ENCODE results near the gene GNG3.

GNG3 gene

DNA sequence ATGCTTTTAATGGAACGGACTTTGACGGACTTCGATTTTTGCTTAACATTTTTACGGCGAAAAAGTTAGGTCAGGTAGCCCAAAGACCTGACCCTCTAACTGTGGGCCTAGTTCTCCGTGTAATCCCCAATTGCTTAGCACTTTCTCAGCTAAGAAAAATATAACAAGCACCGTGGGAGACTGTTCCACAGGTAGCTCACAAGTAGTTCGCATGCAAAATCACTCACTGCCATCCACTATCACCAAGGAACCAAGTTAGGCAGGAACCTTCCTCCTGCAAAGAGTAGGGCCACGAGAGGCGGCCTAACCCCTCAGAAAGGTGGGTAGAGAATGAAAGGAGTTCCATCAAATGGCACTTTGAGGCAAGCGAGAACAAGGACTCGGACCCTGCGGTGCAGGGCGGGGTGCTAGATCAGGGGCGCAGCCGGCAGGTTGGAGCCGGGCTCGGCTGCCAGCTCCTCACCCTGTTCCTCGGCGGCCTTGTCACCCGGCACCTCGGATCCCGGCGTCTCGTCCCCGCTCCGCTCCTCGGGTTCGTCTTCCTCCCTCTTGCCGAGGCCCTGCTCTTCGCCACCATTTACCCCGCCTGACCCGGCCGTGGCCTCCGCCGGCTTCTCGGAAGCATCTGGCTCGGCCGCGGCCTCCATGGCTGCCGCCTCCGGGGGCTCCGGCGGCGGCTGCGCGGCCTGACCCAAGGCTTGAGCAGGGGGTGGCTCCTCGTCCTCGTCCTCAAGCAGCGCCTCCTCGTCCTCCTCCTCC lies 18.9 kb downstream of the GNG3 start:
- no peak for TF ChIP-seq GATA3 (IDR thresholded peaks at IDR 0.05; ENCODE audit: low read depth, low read length)
- no peak for TF ChIP-seq GATA2 (IDR thresholded peaks at IDR 0.05; ENCODE audit: low read depth, low read length)

DNA sequence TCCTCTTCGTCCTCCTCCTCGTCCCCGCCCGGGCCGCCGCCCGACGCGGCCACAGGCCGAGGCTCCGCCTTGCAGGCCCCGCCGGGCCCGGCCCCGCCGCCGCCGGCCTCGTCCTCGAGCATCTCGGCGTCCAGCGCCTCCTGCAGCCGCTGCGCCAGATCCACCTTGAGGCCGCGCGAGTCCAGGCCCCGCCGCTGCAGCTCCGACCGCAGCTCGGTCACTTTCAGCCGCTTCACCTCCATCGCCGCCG lies 19.4 kb downstream of the GNG3 start:
- TF ChIP-seq GATA3 (IDR thresholded peaks at IDR 0.05; ENCODE audit: low read depth, low read length) (no peak), GATA2 (IDR thresholded peaks at IDR 0.05; ENCODE audit: low read depth, low read length) (no peak)

DNA sequence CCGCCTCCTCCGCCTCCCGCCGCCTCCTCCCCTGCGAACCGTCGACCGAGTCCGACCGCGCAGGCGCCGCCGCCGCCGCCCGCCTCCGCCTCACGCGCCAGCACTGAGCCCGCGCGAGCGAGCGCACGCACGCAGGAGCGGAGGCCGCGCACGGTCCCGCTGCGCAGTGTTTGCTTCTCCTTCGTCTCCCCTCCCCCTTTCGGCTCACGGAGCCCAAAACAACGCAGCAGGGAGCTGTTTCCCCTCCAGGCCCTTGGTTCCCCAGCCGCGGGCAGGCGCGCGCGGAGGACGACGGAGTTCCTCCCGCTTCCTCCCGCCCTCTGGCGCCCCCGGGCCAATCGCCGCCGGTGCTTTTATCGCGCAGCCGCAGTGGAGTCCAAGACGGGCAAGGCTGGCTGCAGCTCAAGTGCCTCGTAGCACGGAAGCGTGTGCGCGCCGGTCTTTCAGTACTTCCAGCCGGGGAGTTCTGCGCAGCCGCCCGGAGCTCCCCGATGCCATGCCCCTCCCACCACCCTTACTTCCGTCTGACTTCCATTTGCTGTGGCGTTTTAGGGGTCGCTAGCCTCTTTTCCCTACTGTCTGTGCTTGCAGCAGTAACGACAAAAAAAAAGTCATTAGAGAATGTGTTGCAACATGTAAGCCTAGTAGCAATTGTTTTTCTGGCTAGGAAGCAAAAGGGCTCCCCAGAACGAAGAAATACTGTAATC lies 19.8 kb downstream of the GNG3 start, which contains the start of gene HNRNPUL2:
Gene HNRNPUL2, minus strand, starts transcription at position 293 of the 707 bp plus-strand sequence. CDS start 301 bp downstream, outside the sequence.
- TF ChIP-seq GATA2 (IDR thresholded peaks at IDR 0.05; ENCODE audit: low read depth, low read length): no peak

DNA sequence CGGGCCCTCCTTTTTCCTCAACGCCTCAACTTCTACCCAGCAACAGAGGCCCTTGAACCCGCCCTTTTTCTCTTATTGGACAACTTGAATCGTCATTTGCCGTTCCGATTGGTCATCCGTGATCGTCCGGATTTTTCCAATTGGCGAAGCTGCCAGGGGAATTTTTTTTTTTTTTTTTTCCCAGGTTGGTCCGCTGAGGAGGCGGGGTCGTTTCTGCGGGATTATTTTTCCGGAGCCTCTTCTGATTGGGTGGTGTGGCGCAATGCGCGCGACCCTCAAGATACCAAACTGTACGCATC lies 20.3 kb downstream of the GNG3 start:
- TF ChIP-seq GATA2 (IDR thresholded peaks at IDR 0.05; ENCODE audit: low read depth, low read length) (no peak), GATA3 (IDR thresholded peaks at IDR 0.05; ENCODE audit: low read depth, low read length) (no peak)

DNA sequence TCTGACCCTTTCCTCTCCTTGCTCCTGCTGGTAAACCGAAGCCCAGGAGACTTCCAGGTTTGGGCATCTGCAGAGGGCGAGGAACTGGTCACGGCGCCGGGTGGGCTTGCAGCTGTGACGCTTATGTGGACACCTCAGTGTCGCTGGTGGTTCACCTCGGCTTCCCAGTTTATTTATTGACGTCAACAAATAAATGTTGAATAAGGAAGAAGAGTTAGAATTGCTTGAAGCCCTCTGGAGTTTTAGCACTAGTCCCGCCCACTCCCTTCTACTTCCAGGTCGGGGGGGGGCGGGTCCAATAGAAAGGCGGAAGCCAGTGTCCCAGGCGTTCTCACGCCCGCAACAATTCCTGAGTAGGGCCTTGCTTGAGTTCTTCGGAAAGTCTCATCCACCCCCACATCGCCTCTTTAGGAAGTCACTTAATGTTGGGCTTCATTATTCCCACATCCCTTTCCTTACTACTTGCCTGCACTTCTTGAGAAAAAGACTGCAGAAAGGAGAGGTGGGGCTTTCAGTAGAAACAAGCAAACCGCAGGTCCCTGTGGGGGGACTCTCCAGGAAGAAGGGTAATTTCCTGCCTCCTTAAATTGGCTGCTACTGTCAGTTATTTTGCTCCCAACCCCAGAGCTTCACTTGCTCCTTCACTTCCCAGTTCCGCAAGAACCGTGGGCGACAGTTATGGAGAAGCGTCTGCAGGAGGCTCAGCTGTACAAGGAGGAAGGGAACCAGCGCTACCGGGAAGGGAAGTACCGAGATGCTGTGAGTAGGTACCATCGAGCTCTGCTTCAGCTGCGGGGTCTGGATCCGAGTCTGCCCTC lies 20.9 kb downstream of the GNG3 start, which contains the start of gene TTC9C:
Gene TTC9C, plus strand, starts transcription at position 316 of the 818 bp plus-strand sequence. Its CDS starts 363 bp downstream, at position 679.
- no peak for TF ChIP-seq GATA3 (IDR thresholded peaks at IDR 0.05; ENCODE audit: low read depth, low read length)
- TF ChIP-seq GATA2 (IDR thresholded peaks at IDR 0.05; ENCODE audit: low read depth, low read length): no peak

DNA sequence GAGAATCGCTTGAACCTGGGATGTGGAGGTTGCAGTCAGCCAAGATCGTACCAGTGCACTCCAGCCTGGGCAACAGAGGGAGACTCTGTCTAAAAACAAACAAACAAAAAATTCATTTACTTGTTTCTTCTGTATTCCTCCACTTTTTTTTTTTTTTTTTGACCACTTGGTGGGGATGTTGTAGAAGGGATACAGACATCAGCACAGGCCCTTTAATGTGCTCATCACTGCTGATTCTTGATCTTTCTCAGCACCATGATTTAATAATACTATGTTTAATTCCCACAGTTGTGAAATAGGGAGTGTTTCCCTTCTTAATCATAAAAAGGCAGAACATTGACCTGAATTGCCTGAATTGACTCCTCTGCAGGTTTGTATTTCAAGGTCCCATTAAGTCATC lies 25.4 kb downstream of the GNG3 start:
- no peak for TF ChIP-seq GATA3 (IDR thresholded peaks at IDR 0.05; ENCODE audit: low read depth, low read length)
- no peak for TF ChIP-seq GATA2 (IDR thresholded peaks at IDR 0.05; ENCODE audit: low read depth, low read length)

DNA sequence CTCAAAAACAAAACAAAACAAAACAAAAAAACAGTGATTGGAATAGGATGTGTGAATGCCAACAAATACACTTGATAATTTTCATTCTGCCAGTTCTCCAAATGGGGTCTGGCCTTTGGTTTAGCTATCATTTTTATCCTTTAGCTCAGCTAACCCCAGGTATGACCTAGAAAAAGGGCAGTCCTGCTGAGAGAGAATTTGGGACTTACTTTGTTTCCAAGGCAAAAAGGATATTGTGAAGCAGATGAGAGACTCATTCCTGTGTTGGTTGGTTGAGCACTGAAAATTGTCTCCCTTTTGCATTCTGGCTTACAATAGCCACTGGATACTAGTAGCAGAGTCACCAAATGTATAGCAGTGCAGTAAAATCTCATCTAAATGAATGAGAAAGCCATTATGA lies 29.7 kb downstream of the GNG3 start:
- TF ChIP-seq GATA3 (IDR thresholded peaks at IDR 0.05; ENCODE audit: low read depth, low read length) (no peak), GATA2 (IDR thresholded peaks at IDR 0.05; ENCODE audit: low read depth, low read length) (no peak)

DNA sequence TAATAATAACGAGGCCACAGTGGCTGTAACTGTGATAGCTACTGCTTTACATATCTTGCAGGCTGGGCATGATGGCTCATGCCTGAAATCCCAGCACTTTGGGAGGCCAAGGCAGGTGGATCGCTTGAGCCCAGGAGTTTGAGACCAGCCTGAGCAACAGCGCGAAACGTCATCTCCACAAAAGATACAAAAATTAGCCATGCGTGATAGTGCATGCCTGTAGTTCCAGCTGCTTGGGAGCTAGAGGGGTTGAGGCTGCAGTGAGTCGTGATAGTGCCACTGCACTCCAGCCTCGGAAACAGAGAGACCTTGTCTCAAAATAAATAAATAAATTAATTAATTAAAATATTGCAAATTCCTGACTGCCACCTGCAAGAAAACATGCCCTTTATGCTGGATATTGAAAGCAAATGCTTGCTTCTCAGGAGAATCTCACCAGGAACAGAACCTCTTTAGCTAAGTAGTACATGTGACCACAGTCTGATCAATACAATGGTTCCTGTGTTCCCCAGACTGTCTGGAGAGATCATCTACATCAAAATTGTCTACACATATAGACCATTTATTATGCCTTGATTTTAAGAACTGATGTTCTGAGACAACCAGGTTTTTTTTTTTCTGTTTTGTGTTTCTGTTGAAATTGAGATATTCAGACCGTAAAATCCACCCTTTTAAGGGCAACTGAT lies 40.1 kb downstream of the GNG3 start:
- TF ChIP-seq GATA3 (IDR thresholded peaks at IDR 0.05; ENCODE audit: low read depth, low read length): no peak
- TF ChIP-seq GATA2 (IDR thresholded peaks at IDR 0.05; ENCODE audit: low read depth, low read length): no peak

DNA sequence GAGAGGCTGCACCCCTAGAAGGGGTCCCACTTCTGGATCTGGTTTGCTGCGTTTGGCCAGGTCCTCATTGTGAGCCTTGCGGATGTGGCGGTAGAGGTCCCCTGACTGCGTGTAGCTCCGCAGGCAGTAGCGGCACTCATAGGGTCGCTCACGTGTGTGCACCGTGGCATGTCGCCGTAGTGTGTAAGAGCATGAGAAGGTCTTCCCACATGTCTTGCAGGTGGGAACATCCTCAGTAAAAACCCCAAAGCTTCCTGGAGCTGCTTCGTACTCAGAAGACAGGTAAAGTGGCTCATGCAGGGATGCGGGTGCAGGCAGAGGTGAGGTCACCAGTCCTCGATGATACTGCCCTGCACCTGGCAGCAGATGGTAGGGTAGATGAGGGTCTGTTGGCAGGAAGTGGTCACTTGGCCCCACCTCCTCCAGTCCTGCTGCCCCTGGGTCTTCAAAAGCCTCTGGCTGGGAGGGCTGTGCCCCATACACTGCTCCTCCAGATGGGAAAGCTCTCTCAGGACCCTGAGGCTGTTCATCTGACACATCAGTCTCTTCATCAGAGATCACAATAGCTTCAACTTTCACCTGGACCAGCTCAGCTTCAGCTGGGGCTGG lies 44.8 kb downstream of the GNG3 start:
- TF ChIP-seq GATA3 (IDR thresholded peaks at IDR 0.05; ENCODE audit: low read depth, low read length): no peak
- TF ChIP-seq GATA2 (IDR thresholded peaks at IDR 0.05; ENCODE audit: low read depth, low read length): no peak

DNA sequence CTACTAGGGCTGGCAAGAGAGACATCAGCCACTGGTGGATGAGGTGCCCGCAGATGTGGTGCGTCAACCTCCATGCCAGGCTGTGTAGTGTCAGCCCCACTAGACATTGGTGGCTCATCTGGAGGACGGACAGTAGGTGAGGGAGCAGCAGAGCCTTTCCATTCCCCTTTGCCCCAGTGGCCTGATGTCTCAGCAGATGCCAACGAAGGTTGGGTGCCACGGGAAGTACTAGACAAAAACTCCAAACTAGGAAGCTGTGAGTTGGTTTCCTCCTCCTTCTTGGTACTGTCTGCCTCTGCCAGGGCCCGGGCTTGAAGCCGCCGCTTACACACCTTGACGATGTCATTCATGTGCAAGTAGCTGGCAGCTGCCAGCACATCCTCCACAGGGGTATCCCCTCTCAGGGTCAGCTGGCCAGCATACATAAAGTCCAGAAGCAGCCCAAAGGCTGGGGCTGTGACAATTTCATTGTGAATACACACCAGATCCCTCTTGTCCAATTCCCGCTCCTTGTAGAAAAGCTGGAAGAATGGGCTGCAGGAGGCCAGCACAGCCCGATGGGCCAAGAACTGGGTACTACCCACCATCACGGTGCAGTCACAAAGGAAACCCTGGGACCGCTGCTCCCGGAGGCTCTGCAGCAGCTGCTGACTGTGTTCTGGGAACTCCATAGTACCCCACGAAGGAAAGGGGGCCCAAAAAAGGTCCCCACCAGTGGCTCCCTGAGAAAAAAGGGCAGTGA lies 45.7 kb downstream of the GNG3 start:
- TF ChIP-seq GATA2 (IDR thresholded peaks at IDR 0.05; ENCODE audit: low read depth, low read length) (no peak), GATA3 (IDR thresholded peaks at IDR 0.05; ENCODE audit: low read depth, low read length) (no peak)

DNA sequence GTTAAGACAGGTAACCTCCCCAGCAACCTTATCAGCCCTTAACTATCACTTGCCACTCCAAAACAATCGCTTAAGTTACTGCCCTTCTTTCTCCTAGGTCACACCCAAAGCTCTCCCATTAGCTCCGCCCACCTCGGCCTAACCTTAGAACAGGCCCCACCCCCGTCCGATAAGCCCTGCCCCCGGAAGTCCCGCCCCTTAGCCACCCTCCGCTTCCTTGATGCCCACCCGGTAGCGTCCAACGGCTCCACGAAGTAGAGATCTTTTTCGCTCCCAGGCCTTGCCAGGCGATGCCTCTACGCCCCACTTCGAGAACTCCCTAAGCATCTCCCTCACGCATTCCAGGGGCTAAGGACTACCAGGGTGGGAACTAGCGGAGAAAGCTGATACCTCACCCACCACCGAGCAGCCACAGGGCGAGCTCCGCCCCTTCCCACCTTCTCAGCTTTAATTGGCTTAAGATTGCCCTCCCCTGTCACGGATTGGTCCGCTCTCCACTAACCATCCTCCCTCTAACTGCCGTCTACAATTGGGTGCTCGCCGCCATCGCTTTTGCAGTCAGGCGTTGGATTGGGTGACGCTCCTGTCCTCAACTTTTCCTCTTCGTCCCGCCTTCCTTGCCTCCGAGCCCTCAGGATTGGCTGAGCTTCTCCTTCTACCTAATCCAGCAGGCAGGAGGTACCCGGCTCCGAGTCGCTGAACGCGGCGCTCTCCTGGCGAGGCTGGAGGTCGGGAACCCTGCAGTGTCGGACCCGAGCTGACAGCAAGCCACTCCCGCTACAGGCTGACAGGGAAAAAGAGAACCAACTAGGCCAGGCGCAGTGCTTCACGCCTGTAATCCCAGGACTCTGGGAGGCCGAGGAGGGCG lies 46.5 kb downstream of the GNG3 start, which contains the start of gene ZBTB3:
Gene ZBTB3, minus strand, starts transcription at position 425 of the 868 bp plus-strand sequence. CDS start 496 bp downstream, outside the sequence.
- no peak for TF ChIP-seq GATA3 (IDR thresholded peaks at IDR 0.05; ENCODE audit: low read depth, low read length)
- no peak for TF ChIP-seq GATA2 (IDR thresholded peaks at IDR 0.05; ENCODE audit: low read depth, low read length)

DNA sequence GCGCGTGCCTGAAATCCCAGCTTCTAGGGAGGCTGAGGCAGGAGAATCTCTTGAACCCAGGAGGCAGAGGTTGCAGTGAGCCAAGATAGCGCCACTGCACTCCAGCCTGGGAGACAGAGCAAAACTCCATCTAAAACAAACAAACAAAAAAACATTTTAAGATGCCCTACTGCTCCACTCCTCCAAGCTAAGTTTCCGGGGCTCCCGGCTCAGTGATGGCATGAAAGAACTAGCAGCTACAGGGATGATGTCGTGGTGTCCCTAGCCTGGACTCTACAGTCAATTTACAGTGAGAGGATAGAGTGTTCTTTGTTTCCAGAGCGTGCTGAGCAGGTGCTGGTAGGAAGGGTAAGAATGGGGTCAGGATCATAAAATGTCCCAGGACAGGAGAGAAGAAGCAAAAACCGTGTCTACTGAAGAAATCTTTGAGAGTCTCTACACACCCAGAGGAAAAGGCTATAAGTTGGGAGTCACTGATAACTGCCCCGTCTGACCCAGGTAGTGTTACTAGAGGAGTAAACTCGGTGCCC lies 47.7 kb downstream of the GNG3 start:
- TF ChIP-seq GATA3 (IDR thresholded peaks at IDR 0.05; ENCODE audit: low read depth, low read length) (no peak), GATA2 (IDR thresholded peaks at IDR 0.05; ENCODE audit: low read depth, low read length) (no peak)
